ENCODE measurements around the gene DRC3.
A peak's percentile ranks its signal among the peaks of the same experiment; 100 is the strongest.

The DRC3 gene

GRCh38 chr17:18027280-18027679 lies 54.6 kb downstream of the DRC3 start:
- DNase-seq: peak; percentile 75 to 85

- DNase-seq: peak; percentile 65 to 78
Measured at GRCh38 chr17:18028114-18028951, 55.7 kb downstream of the DRC3 start.

DNA sequence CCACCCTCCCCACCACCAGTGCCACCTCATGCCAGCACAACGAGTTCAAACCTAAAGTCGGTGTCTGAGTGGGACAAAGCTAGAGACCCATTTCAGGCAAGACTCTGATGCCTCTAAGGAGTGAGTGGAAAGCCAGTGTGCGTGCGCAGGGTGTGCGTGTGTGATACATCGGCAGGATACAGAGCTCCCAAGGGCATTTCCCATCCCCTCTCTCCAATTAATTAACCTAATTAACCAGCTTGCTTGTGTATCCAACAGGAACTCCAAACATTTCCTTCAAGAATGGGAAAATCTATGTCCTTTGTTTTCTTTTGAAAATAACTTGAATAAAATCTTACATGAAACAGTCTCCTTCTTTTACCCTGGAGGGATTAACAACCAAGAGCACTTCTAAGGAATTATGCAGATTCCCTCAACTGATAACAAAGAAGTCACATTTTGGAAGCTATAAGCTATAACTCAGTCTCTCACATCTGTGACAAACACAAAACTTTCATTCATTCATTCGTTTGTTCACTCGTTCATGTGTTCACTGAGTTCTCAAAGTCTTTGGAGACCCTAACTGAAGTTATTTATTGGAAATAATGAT lies 56.4 kb downstream of the DRC3 start:
- peak in 1 of 2 experiments; percentile 68 for DNase-seq

DNA sequence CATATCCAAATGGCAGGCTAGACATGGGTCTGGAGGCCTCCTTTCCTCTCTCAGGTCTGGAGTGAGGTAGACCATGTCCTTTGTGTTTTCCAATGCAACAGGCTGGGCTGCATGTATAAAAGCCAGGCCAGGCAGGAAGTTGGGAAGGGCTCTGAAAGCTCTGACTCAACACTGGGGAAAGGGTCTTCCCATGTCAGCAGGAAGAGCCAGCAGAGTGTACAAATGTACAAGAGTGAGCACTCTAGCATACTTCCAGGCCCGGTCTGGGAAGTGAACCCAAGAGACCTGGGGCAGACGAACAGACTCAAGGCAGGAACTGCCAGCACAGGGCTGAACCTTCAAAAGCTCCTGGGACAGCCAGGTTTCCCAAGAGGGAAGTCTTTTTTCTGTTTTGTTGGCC lies 59.3 kb downstream of the DRC3 start:
- DNase-seq: no peak

DNA sequence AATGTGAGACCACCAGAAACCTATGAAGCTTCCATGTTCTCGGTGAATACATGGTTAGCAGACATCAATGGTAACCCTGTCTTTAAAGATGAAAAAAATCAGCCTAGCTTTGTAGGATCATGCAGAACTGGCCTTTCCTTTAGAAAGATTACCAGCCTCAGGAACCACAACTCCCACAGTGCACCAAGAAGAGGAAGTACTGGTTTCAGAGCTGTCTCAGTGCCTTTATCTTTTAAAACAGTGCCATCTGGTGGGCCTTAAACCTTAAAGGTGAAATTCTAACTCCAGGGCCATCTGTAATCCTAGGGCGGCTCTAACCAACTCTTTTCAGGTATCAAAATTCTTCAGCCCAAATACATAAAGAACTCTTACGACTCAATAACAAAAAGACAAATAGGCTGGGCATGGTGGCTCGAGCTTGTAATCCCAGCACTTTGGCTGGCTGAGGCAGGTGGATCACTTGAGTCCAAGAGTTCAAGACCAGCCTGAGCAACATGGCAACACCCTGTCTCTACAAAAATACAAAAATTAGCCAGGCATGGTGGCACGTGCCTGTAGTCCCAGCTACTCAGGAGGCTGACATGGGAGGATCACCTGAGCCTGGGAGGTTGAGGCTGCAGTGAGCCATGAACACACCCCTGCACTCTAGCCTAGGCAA lies 60.9 kb downstream of the DRC3 start:
- peak; percentile 92 to 96 for DNase-seq

DNA sequence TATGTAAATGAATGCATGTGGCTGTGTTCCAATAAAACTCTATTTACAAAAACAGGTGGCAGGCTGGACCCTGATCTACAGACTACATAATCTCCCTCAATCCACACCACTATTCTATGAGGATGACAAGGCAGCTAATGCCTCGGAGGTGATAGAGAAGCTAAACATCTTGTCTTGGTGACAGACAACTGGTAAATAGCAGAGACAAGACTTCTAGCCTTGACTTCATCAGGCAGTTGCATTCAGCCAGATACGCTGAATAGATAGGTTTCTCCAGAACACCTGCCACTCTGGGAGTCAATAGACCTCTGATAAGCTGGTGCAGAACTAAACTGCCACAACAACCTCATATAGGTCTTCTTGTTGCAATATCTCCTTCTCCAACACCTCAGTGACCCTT lies 63.0 kb downstream of the DRC3 start:
- no peak for DNase-seq

DNA sequence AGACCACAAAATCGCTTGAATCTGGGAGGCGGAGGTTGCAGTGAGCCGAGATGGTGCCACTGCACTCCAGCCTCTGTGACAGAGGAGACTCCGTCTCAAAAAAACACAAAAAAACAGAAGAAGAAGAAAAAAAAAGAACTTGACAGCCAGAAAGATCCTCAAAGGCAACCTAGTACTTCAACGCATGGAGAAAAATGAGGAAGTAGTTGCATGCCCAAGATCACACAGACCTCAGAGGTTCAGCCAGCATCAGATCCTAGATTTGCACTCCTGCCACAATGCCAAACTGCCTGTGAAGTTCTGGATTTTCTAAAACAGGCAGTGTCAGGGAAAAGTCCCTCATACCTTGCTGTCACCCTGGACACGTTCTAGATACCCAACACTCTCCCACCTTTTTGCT lies 64.8 kb downstream of the DRC3 start:
- DNase-seq: no peak

DNA sequence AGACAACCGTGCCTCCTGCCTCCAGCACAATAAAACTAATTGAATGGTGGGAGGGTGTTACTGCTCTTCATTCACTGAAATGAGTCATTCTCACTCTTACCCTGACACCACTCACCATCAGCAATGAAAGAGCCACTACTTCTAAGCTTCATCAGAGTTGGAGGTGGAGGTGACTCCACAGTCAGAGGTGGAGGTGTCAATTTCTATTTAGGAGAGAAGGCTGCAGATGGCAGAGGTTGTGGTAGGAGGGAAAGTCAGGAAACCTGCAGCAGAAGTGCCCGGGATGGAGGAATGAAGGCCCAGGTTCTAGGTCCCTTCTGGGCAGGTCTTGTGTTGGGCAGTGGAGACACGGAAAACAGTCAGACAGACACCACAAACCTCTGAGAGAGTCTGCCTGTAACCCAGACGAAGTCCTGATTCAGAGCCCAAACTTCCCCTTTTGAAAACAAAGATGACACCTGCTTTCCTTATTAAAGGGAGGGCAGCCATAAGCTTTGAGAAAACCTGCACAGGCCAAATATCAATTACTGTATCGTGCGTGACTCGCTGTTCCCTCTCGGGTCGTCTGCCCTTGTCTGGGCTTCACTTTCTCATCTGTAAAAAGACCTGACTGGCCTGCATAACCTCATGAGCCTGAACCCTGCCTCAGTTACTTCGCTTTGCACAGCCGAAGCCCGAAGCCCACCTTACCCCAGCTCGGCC lies 65.6 kb downstream of the DRC3 start:
- no peak for DNase-seq

- DNase-seq: peak; percentile 100
Measured at GRCh38 chr17:18038861-18039534, 66.3 kb downstream of the DRC3 start, which contains the start of the genes ATPAF2 and GID4. Gene ATPAF2, minus strand, starts transcription at chr17:18039168. Its CDS starts 155 bp downstream, at chr17:18039013. Gene GID4, plus strand, starts transcription at chr17:18039408. Its CDS starts 57 bp downstream, at chr17:18039465.

DNA sequence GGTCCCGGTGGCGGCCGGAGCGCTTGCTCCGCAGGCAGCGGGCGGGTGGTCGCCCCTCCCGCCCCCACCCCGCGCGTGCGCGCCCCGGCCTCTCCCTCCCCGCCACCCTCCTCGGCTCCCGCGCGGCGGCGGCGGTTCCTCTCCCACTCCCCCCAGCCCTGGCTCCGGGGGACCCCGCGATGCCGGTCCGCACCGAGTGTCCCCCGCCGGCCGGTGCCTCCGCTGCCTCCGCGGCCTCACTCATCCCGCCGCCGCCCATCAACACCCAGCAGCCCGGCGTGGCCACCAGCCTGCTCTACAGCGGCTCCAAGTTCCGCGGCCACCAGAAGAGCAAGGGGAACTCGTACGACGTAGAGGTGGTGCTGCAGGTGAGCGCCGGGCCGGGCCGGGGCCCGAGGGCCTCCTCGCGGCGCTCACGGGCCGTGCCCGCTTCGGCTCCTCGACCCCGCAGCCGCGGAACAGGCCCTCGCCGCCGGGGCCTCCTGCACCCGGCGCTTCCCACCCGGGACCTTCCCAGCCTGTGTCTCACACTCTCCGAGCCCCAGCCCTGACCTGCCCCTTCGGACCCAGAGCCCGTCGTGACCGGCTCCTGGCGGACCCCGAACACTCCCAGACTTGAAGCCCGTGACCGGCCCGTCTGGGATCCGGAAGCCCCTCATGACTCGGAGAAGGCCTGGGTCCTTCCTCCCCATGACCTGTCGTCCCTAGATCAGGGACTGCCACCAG lies 67.0 kb downstream of the DRC3 start:
- peak in 1 of 2 experiments; percentile 64 for DNase-seq

DNA sequence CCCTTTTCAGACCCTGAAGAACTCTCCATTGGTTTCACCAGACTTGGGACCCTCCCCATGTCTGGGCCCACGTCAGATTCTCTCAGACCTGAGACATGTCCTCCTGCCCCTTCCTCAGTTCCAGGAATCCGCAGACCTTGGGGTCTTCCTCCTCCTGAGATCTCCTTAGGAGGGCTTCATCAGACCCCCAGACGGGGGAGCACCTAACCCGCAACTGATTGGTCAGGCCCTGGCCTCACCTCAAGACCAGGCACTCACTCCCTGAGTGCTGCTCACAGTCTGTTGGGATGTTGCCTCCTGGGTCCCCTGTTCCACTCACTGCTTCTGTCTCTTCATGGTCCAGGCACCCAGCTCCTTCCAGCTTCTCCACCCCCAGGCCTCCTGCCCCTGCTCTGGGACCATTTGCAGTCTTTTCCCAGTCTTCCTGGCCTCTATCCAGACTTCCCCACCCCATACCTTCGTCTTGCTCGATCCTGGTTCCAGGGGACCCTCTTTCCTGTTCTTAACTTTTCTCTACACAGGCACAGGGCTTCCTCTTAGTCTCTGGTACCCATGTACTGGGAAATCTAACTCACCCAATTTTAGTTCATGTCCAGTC lies 67.7 kb downstream of the DRC3 start:
- DNase-seq: no peak

DNA sequence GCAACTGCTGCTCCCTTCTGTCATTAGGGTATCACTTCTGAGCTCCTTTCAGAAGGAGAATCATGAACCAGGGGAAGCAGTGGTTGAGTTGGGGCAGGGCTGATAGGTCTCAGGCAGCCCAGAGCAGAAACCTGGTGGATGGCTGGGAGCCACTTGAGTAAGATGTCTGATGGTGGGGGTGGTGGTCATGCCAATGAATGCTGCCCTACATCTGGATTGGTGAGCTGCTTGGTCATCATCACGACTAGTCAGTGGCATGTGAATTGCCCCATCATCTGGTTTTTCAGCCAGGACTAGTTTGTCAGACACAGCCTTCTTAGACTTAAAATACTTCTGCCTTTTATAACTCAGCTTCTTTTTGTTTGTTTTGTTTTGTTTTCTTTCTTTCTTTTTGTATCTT lies 69.1 kb downstream of the DRC3 start:
- DNase-seq: no peak

GRCh38 chr17:18042983-18043382 lies 70.3 kb downstream of the DRC3 start:
- no peak for DNase-seq

- no peak for DNase-seq
Measured at GRCh38 chr17:18043491-18043890, 70.8 kb downstream of the DRC3 start.

DNA sequence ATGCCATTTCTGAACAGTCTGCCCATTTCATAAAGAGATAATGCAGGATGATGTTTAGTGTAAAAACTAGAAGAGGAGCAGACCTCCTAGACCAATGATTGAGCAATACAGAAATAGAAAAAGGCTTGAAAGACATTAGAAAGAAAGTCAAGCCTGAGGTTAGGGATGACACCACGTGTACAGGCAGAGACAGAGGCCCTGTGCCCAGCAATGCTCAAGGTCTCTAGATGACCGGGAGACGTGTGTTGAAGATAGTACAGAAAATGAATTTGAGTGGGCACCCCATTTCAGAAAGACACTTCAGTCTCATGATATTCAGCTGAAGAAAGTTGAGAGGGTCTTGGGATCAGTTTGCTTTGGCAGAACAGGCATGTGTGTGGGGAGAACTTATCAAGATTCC lies 71.9 kb downstream of the DRC3 start:
- DNase-seq: no peak

DNA sequence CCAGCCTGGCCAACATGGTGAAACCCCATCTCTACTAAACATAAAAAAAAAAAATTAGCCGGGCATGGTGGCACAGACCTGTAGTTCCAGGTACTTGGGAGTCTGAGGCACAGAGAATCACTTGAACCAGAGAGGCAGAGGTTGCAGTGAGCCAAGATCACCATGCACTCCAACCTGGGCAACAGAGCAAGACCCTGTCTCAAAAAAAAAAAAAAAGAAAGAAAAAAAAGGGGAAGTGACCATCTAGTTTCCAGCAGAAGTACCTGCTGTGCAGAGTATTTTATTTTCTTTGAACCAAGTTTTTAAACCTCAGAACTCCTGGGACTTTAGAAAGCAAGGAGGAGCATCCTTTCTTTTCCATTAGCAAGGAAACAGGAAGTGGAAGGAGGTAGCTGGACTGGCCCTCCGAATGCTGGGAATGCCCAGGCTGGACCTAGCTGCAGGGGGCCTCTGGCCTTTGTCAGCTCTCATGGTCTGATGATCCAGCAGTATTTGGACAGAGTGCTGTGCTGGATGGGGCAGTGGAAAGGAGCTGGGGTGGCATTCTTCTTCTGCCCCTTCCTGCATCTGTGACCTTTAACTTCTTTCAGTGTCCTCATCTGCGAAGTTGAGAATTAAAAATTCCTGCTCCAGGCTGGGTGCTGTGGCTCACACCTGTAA lies 73.2 kb downstream of the DRC3 start:
- no peak for DNase-seq

- no peak for DNase-seq
Measured at GRCh38 chr17:18055597-18055996, 82.9 kb downstream of the DRC3 start.

GRCh38 chr17:18056214-18056613 lies 83.6 kb downstream of the DRC3 start:
- no peak for DNase-seq

GRCh38 chr17:18059283-18059682 lies 86.6 kb downstream of the DRC3 start:
- DNase-seq: no peak

DNA sequence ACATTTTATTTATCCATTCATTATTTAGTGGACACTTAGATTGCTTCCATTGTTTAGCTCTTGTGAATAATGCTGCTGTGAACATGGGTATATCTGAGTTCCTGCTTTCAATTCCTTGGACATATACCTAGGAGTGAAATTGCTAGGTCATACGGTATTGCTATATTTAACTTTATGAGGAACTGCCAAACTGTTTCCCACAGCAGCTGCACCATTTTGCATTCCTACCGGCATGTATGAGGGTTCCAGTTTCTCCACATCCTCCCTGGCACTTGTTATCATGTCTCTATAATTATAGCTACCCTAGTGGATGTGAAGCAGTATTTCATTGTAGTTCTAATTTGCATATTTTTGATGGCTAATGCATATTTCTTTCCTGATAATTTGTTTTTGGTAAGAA lies 91.4 kb downstream of the DRC3 start:
- DNase-seq: no peak

DNA sequence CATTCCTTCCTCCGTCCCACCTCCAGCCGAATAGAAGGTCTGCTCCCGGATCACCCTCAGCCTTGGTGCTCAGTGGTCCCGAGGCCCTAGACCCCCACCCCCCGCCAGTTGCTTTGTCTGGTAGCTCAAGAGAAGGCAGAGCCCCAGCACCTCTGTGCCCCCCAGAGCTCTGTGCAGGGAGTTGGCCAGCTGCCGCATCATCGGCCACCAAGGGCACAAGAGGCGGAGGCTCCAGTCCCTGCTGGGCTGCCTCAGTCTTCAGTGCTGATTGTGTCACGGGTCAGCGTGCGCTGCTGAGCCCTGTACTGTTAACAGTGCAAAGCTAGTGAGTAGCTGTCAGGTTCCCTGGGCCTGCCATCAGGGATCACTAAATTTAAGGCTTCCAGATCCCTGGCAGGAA lies 92.9 kb downstream of the DRC3 start:
- no peak for DNase-seq
